ENCODE measurements around the gene UVRAG.
"Not testable (repeated sequence)": the region's sequence is repeated elsewhere in the genome, so short reads cannot be mapped to it uniquely, and the experiment has no call there.

Gene UVRAG

DNA sequence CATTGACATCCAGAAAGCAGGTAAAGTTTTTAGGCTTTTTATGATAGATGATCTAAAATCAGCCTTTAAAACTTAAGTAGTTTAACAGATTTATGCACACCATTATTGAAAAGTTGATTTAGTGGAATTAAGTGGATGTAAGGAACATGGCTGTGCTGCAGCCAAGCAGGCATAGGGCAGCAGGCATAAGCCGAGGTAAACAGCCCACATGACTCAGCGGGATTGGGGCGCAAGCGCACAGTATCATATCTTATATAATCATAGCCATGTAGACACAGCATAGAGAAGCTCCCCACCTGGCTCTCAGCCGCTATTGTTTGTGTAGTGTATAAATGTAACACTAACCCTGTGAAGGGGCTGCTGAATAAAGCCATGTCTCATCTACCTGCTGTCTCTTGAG, 233.8 kb downstream of the UVRAG start:
- in situ Hi-C loops (cut with MboI; ENCODE audit: low sequenced_read_pairs), result no loop called here

DNA sequence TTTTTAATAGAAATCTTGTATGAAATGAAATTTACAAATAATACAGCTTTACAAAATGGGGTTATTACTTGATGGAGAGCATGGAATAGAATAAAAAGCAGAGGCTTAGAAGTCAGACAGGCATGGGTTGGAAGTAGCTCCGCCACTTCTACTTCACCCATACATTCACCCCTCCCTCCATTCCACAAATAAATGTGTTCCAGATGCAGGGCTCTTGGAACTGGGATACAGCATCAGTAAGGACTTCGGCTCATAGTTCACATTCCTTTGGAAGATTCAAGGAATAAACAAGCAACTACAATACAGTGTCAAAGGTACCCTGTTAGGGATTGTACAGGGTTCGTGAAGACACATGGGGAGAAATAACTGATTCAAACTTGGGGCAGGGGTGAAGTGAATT, 234.5 kb downstream of the UVRAG start:
- in situ Hi-C loops (cut with MboI; ENCODE audit: low sequenced_read_pairs), result no loop called here

DNA sequence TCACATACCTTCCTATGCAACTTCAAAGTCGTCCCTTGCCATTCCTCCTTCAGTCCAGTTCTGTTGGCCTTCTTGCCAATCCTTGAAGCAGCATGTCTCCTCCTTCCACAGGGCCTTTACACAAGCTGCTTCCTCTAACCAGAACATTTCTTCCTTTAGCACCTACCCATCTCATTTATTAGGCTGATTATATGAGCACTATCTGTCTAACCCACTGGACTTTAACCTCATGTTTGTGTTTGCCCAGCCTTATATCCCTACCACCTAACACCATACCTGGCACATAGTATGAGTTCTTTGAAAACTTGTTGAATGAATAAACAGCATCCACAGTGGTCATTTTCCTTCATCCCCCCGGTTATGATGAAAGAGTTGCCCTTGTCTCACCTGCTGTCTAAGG, 236.9 kb downstream of the UVRAG start:
- in situ Hi-C loops (cut with MboI; ENCODE audit: low sequenced_read_pairs), result no loop called here

DNA sequence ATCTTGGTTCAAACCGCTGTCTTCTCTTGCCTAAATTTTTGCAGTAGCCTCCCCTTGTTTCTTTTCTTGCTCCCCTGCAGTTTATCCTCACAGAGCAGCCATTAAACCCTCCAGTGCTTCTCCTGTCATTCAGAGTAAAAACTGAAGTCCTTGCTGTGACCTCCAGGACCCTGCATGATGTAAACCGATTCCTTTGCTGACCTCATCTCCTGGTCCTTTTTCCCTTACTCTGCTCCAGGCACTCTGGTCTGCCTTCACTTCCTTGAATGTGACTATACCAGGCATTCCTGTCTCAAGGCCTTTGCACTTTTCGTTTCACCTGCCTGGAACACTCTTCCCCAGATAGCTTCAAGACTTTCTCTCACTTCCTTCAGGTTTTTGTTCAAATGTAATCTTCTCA, 239.3 kb downstream of the UVRAG start:
- in situ Hi-C loops (cut with MboI; ENCODE audit: low sequenced_read_pairs), result no loop called here

DNA sequence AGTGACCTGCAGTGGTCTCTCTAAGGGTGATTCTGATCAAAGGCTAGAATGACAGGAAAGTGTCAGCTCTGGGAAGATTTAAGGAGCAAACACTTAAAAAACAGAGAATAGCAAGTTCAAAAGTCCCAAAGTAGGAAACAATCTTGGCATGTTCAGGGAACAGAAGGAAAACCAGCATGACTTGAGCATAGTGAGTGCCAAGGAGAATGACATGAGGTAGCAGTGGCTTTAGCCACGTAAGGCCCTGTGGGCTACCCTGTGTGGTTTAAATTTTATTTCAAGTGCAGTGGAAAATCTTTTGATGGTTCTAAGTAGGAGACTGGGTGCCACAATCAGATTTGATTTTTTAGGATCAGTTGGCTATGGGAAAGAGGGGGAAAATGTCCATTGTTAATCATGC, 241.9 kb downstream of the UVRAG start:
- in situ Hi-C loops (cut with MboI; ENCODE audit: low sequenced_read_pairs), result no loop called here

DNA sequence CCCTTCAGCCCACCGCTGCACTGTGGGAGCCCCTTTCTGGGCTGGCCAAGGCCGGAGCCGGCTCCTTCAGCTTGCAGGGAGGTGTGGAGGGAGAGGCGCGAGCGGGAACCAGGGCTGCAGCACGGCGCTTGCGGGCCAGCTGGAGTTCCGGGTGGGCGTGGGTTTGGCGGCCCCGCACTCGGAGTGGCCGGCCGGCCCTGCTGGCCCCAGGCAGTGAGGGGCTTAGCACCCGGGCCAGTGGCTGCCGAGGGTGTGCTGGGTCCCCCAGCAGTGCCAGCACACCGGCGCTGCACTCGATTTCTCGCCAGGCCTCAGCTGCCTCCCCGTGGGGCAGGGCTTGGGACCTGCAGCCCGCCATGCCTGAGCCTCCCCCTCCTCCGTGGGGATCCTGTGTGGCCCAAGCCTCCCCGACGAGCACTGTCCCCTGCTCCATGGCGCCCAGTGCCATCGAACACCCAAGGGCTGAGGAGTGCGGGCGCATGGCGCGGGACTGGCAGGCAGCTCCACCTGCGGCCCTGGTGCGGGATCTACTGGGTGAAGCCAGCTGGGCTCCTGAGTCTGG, 245.5 kb downstream of the UVRAG start:
- in situ Hi-C loops (cut with MboI; ENCODE audit: low sequenced_read_pairs), result not testable (repeated sequence)

DNA sequence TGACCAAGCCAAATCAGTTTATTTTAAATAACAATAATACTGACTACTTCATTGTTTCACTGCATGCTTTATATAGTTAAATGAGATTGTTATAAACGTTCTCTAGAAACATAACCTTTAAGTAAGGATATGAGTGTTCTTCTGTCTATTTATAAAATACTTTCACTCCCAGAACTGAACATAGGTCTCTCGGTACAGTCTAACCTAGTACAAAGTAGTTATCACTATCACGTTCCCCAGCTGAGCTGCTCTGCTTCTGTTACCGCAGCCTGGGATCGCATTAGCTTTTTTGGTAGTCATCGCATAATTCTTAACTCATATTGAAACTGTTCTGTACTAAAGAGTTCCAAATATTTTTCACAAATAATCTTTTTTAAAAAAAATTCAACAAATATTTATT, 247.7 kb downstream of the UVRAG start:
- in situ Hi-C loops (cut with MboI; ENCODE audit: low sequenced_read_pairs), result no loop called here

DNA sequence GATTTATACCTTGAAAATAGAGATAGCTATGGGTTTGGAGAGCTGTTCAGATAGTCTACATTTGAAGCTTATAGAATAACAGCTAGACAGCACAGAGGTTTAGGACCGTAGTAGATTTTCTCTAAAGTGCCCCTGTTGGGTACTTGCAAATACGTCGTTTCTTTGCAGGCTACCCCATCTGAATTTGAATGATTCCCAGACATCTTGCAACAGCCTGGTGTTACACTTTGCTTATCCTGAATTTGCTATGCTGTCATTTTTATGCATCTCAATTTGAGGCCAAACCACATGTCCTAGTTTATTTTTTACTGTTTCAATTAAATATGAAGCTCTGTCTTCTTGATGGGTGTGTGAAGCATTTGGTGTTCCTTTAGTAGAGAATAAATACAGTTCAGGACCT, 249.2 kb downstream of the UVRAG start:
- in situ Hi-C loops (cut with MboI; ENCODE audit: low sequenced_read_pairs), result no loop called here

DNA sequence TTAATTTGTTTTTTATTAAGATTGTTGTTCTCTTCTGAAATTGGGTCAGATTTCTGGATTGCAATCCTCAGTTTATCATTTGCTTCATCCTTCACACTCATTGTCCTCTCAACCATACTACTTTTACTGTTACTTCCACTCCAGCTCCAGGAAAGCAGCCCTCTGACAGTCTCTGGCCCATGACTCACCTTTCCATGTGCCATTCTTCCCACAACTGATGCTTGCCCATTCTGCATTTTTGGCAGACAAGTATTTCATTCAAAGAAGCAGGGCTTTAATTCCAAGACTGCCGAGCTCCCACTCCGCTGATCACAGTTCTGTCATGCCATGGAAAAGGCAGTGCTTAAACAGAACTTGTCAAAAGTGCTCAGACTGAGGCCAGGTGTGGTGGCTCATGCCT, 252.1 kb downstream of the UVRAG start:
- in situ Hi-C loops (cut with MboI; ENCODE audit: low sequenced_read_pairs), result no loop called here

DNA sequence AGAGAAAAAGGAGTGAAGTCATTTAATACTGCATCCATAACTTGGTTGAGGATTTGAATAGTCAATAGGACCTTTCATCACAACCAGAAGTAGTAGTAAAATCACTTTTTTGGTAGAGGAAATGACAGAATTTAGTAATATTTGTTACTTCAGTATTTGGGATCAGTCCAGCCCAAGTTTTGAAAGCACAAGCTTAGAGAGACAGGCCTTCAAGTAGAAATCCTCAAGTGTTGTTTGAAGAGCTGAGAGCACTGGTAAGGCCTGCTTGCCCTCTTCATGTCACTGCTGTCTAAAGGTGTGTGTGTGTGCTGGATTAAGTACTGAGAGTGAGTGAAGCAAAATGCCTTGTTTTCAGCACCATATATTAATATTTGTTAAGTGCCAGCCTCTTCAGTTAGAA, 254.0 kb downstream of the UVRAG start:
- in situ Hi-C loops (cut with MboI; ENCODE audit: low sequenced_read_pairs), result no loop called here

DNA sequence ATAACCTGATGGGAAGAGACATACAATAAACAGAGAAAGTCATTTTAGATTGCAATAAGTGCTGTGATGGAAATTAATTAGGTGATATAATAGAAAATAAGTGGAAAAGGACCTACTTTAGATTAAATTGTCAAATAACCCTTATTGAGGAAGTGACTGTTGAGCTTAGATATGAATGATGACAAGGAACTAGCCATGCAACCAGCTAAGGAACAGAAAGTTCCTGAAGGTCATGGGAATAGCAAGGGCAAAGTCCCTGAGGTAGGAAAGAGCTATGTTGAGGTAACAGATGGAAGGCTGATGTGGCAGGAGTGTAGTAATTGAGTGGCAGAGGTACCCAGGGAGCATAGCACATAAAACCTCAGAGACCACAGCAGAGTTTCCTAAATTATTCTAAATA, 256.1 kb downstream of the UVRAG start:
- in situ Hi-C loops (cut with MboI; ENCODE audit: low sequenced_read_pairs), result no loop called here

DNA sequence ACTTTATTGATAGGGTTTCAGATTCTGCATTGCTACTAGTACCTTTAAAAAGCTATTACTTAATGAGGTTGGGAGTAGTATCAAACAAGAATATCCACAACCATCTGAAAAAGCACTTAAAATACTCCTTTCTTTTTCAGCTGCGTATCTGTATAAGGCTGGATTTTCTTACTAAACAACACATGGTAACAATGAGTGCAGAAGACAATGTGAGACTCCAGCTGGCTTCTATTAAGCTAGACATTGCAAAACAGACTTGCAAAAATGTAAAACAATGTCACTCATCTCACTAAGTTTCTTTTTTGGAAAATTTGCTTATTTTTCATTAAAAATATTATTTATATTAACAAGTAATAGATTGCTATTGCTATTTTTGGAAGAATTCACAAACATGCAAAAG, 258.7 kb downstream of the UVRAG start:
- in situ Hi-C loops (cut with MboI; ENCODE audit: low sequenced_read_pairs), result no loop called here

DNA sequence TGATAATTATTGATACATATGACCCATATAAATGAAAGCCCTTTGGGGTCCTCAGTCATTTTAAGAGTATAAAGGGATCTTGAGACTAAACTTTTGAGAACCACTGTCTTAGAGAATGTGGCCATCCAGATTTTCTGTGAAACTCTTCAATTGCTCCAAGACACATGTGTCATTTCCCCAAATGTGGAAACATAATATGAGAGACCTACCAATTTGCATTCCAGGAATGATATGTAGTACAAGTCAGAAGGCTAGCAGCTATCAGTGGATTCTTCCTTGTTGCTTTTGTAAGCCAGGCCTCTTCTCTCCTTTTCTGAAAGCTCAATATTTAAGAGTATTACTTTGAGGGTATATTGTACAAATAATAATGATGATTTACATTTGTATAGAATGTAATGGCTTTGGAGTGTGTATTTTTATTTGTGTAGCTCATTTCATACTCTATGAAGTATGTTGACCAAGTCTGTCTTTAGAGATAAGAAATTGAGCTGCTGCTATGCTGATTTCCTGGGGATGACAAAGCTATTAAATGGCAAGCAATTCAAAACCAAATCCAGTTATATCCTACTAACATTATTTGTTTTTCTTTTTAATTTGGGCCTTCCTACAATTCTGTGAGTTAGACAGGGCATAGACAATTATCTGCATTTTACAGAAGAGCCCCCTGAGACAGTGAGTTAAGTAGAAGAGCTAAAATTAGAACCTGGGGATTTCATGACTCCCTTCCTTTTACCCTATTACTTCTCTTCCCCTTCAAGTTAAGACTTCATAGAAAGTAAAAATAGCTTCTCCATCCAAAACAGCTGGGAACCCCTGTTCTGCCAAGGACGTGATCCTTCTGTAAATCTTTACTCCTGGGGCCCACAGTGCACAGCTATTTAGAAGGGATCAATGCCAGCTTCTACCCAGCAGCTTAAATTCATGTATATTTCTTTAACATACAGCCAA, 259.4 kb downstream of the UVRAG start:
- in situ Hi-C loops (cut with MboI; ENCODE audit: low sequenced_read_pairs), result no loop called here

DNA sequence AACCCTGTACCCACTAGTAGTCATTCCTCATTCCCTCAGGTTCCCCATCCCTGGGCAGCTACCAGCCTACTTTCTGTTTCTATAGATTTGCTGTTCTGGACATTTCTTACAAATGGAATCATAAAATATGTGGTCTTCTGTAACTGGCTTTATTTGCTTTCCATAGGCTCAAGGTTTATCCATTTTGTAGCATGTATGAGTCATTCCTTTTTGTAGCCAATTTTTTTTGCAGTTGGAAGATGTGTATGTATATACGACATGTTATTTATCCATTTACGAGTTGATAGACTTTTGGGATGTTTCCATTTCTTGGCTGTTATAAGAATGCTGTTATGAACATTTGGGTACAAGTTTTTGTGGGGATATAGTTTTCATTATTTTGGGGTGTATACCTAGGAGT, 260.7 kb downstream of the UVRAG start:
- in situ Hi-C loops (cut with MboI; ENCODE audit: low sequenced_read_pairs), result no loop called here

DNA sequence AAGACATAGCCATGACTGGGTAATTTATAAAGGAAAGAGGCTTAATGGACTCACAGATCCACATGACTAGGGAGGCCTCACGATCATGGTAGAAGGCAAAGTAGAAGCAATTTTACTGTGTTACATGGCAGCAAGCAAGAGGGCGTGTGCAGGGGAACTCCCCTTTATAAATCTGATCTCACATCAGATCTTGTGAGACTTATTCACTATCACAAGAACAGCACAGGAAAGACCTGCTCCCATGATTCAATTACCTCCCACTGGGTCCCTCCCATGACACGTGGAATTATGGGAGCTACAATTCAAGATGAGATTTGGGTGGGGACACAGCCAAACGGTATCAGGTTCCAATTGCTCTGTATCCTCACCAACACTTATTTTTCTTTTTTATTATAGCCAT, 261.2 kb downstream of the UVRAG start:
- in situ Hi-C loops (cut with MboI; ENCODE audit: low sequenced_read_pairs), result not testable (repeated sequence)

DNA sequence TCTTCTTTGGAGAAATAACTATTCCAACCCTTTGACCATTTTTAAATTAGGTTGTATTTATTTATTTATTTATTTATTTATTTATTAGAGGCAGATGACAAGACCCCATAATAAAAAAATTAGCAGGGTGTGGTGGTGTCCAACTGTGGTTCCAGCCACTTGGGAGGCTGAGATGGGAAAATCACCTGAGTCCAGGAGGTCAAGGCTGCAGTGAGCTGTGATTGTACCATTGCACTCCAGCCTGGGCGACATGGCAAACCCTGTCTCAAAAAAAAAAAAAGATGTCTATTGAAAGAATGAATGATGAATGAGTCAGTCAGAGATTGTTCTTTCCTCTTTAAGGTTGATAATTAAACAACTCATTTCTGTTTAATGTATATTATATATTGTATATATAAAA, 261.7 kb downstream of the UVRAG start:
- in situ Hi-C loops (cut with MboI; ENCODE audit: low sequenced_read_pairs), result no loop called here

DNA sequence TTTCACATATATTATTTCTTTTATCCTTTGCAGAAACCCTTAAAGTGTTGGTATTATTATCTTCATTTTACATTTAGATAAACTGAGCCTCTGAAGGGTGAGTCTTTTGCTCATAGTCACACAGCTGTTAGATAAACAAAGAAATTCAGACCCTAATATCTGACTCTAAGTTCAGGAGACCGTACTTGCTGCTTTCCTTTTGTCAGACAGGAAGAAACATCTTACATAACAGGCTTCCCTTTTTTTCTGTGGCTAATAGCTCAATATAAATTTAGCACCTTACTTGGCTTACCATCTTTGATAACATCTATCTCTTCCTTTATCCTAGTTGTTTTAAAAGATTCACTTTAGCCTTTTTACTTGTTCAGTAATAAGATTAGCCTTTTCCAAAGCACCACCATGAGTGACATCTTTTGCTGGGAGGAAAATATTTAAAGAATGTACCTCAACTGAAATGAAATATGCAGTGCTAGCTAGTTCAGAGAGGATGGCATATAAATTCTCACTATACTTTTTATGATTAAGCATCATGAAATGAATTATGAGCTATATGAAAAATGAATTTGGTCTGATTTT, 262.7 kb downstream of the UVRAG start:
- in situ Hi-C loops (cut with MboI; ENCODE audit: low sequenced_read_pairs), result no loop called here

DNA sequence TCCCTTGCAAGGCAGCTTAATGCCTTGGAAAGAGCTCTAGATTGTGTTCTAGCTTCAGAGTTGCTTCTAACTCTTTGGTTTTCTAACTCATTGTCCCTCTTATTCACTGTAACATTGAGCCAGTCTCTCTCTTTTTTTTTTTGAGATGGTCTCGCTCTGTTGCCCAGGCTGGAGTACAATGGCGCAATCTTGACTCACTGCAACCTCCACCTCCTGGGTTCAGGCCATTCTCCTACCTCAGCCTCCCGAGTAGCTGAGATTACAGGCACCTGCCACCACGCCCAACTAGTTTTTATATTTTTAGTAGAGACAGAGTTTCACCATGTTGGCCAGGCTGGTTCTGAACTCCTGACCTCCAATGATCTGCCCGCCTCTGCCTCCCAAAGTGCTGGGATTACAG, 266.1 kb downstream of the UVRAG start:
- in situ Hi-C loops (cut with MboI; ENCODE audit: low sequenced_read_pairs), result not testable (repeated sequence)

DNA sequence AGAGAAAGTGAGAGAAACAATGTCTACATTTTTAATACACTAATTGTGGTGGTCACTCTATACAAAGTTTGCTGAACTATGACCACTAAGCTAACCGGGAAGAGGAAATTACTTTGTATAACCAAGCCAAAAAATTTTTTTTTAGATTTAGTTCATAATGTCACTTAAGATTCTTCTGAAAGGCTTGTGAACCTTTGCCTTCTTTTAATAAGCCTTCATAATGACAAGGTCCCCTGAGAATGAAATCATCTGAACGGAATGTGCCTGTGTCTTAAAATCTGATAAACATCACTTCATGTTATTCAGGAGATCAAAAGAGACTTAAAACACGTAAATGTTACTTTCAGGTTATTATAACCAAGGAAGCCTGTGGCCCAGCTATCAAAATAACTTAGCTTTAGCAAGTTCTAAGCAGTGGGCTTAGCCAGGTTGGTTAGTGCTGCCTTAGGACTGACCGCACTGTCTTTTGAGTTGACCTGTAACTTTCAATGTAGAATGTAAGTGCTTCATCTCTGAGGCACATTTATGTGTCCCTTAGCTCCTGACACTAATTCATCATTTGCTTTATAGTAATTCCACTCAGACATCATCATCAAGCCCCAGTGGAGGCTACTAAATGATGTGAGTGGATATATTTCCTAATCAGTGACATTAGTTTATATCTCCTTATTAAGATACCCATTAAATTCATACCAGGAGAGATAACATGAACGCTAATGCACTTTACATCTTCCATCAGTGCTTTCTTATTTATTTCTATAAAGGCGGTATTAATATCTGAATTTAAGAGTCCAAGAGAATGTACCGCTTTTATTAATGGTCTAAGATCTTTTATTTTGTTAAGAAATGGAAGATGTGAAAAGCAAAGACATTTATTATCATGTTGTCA, 268.8 kb downstream of the UVRAG start:
- in situ Hi-C loops (cut with MboI; ENCODE audit: low sequenced_read_pairs), result no loop called here

DNA sequence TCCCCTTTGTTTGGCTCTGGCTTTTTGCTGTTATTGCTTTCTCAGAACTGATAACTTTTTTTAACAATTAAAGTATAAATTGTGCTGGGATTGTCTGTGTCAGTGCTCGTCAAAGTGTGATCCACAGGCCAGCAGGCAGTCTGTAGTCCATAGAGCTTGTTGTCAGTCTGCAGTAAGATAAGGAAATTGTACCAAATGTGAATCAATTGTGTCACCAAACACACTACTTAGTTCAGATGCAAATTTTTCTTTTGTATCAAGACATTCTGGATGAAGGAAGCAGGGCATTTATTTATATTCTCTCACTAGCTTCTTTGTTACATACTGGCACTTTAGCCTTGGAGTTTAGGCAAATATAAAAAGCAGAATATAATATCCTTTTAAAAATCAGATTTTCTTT, 270.3 kb downstream of the UVRAG start:
- in situ Hi-C loops (cut with MboI; ENCODE audit: low sequenced_read_pairs), result no loop called here

Data from HL-60/S4 (cell line).